ENCODE results near the gene OR6K6. TPM values are rescaled to one million over a fixed set of nuclear protein-coding genes. Genes with fewer than 3 reads are reported as not detected.

OR6K6 gene
- total and polyA plus RNA-seq, 8 donors, result not detected

- peaks cover 0 to 9% (median 4%) of the 10 kb centered on the region in 4 donors for H3K27me3 ChIP-seq
- no peak overlapping the region for H3K27ac ChIP-seq
- H3K36me3 ChIP-seq, result no peaks in the 10 kb centered on the region
- DNase-seq, result no peak
- H3K9me3 ChIP-seq, result no peaks in the 10 kb centered on the region
- intact Hi-C loops (cut with DNase I), result no loop called here
- no peak for FAIRE-seq
- no peaks in the 10 kb centered on the region for H3K4me1 ChIP-seq
- 58 to 65% methylated on average over 6 of the region's 6 CpGs for WGBS, 2 donors
- TF ChIP-seq CTCF (IDR thresholded peaks at IDR 0.05), result no peak
- no peak overlapping the region for H3K4me3 ChIP-seq
- no peak for ATAC-seq
These were observed 37.2 kb upstream of the OR6K6 start for GRCh38 chr1:158717344-158717743.

- no peak overlapping the region for H3K27ac ChIP-seq
- no peak overlapping the region for H3K4me3 ChIP-seq
- no peak for DNase-seq
- no peaks in the 10 kb centered on the region for H3K36me3 ChIP-seq
- no peak for FAIRE-seq
- TF ChIP-seq CTCF (IDR thresholded peaks at IDR 0.05), result no peak
- ATAC-seq, result no peak
- peaks cover 0 to 9% (median 2%) of the 10 kb centered on the region in 4 donors for H3K27me3 ChIP-seq
- no peaks in the 10 kb centered on the region for H3K4me1 ChIP-seq
- WGBS, 2 donors, result 38 to 52% methylated on average over 3 of the region's 3 CpGs
- H3K9me3 ChIP-seq, result no peaks in the 10 kb centered on the region
- intact Hi-C loops (cut with DNase I), result no loop called here
These were observed 34.9 kb upstream of the OR6K6 start for GRCh38 chr1:158719664-158720063.

GRCh38 chr1:158720620-158721019 lies 33.9 kb upstream of the OR6K6 start, which contains the start of gene OR6K3:
Gene OR6K3, minus strand, starts transcription at chr1:158720720. Its CDS starts 2,605 bp downstream, at chr1:158718115.
- Histone ChIP-seq H3K9me3 (no peaks in the 10 kb centered on the region), H3K27ac (no peak within 1 kb of the TSS), H3K27me3 (peaks cover 0 to 9% (median 2%) of the 10 kb centered on the region in 4 donors), H3K4me3 (no peak within 1 kb of the TSS), H3K4me1 (no peaks in the 10 kb centered on the region), H3K36me3 (no peaks in the 10 kb centered on the region)
- intact Hi-C loops (cut with DNase I), result no loop called here
- ATAC-seq (no peak), DNase-seq (no peak), FAIRE-seq (no peak)
- WGBS, 2 donors, result 47 to 49% methylated on average over 2 of the region's 2 CpGs
- no peak for TF ChIP-seq CTCF (IDR thresholded peaks at IDR 0.05)

- peaks cover 0 to 9% (median 3%) of the 10 kb centered on the region in 4 donors for H3K27me3 ChIP-seq
- intact Hi-C loops (cut with DNase I), result no loop called here
- H3K4me1 ChIP-seq, result no peaks in the 10 kb centered on the region
- ATAC-seq (no peak), DNase-seq (no peak), FAIRE-seq (no peak)
- no peaks in the 10 kb centered on the region for H3K36me3 ChIP-seq
- WGBS, 2 donors, result 73 to 84% methylated on average over 5 of the region's 5 CpGs
- H3K27ac ChIP-seq, result no peak overlapping the region
- H3K9me3 ChIP-seq, result no peaks in the 10 kb centered on the region
- no peak for TF ChIP-seq CTCF (IDR thresholded peaks at IDR 0.05)
- H3K4me3 ChIP-seq, result no peak overlapping the region
These were observed 30.1 kb upstream of the OR6K6 start for GRCh38 chr1:158724442-158724841.

GRCh38 chr1:158728510-158729225 lies 25.9 kb upstream of the OR6K6 start:
- Histone ChIP-seq H3K4me1 (no peaks in the 10 kb centered on the region), H3K4me3 (no peak overlapping the region), H3K9me3 (no peaks in the 10 kb centered on the region), H3K27me3 (peaks cover 0 to 6% (median 0%) of the 10 kb centered on the region in 4 donors), H3K36me3 (no peaks in the 10 kb centered on the region), H3K27ac (no peak overlapping the region)
- no peak for TF ChIP-seq CTCF (IDR thresholded peaks at IDR 0.05)
- no peak for DNase-seq
- no peak for FAIRE-seq
- no peak for ATAC-seq
- intact Hi-C loops (cut with DNase I), result no loop called here
- 45 to 62% methylated on average over 3 of the region's 3 CpGs for WGBS, 2 donors

Data from pancreas (tissue), 10 donors.